ENCODE measurements around the gene LARGE1. TPM values are rescaled to one million over a fixed set of nuclear protein-coding genes. Genes with fewer than 3 reads are reported as not detected.

The LARGE1 gene
- total RNA-seq, 1 donor from 2014 or later = 29.5 TPM

DNA sequence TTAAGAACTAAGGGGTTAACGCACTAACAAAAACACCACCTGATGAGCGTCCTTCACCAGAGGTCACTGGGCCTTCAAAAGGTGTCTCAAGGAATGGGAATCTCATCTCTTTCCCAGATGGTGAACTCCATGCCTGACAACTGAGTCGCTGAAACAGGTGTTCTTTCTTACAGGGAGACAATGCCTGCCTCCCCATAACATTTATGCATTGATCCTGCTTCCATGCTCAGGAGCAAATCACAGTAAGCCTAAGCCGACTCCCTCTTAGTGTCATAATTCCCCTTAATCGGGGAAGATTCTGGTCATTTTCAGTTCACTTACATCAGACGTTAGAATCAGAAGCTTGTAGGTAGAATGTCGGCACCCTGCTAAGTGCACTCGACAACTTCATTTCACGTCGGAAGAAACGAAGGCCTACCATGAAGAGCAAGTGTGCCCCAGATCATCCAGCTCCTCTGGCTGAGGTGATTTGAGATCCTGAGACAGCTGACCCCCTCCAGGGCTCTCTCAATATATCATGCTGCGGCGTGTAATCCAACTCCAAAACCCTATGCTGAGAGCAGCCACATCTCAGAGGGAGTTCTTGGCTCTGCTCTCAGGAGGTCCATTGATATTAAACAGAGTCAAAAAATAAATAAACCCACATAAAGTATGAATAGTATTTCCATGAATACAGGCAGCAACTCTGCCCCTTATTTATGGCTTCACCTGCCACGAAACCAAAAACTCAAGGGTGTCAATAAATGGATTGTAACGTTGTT, 163.1 kb downstream of the LARGE1 start:
- intact Hi-C loops (cut with DNase I) = no loop called here
- no peaks in the 10 kb centered on the region for H3K4me1 ChIP-seq
- H3K27ac ChIP-seq = no peak overlapping the region
- no peaks in the 10 kb centered on the region for H3K36me3 ChIP-seq
- H3K9me3 ChIP-seq = no peaks in the 10 kb centered on the region
- no peak overlapping the region for H3K4me3 ChIP-seq
- no peak for DNase-seq (ENCODE audit: extremely low spot score in 2 of 2)
- TF ChIP-seq POLR2A (IDR thresholded peaks at IDR 0.05) (no peak), POLR2AphosphoS5 (IDR thresholded peaks at IDR 0.05; ENCODE audit: insufficient read depth in 1 of 2, low read depth in 1 of 2) (no peak)
- TF ChIP-seq, protein P1, sequence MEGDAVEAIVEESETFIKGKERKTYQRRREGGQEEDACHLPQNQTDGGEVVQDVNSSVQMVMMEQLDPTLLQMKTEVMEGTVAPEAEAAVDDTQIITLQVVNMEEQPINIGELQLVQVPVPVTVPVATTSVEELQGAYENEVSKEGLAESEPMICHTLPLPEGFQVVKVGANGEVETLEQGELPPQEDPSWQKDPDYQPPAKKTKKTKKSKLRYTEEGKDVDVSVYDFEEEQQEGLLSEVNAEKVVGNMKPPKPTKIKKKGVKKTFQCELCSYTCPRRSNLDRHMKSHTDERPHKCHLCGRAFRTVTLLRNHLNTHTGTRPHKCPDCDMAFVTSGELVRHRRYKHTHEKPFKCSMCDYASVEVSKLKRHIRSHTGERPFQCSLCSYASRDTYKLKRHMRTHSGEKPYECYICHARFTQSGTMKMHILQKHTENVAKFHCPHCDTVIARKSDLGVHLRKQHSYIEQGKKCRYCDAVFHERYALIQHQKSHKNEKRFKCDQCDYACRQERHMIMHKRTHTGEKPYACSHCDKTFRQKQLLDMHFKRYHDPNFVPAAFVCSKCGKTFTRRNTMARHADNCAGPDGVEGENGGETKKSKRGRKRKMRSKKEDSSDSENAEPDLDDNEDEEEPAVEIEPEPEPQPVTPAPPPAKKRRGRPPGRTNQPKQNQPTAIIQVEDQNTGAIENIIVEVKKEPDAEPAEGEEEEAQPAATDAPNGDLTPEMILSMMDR (IDR thresholded peaks at IDR 0.05) = no peak
- H3K27me3 ChIP-seq = no peaks in the 10 kb centered on the region

DNA sequence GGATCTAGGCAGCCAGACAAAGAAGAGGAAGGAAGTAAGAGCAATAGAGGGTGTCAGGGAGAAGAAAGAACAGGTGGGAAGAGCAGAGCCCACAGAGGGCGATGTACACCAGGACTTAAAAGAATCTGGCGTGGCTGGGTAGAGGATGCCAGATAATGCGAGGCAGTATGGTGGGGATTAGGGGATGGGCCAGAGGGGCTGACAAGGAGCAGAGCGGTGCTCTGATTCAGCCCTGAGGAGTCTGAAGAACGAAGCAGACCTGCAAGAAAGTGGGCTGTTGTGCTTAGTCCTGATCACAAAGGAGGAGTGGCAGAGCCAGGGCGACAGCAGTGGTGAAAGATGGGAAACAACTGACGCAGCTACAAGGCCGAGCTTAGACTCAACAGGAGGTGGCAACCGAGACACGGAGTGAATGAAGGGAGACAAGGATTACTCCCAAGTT, 163.7 kb downstream of the LARGE1 start:
- Histone ChIP-seq H3K4me1 (no peaks in the 10 kb centered on the region), H3K9me3 (no peaks in the 10 kb centered on the region), H3K27me3 (no peaks in the 10 kb centered on the region), H3K36me3 (no peaks in the 10 kb centered on the region), H3K4me3 (no peak overlapping the region), H3K27ac (no peak overlapping the region)
- intact Hi-C loops (cut with DNase I) = no loop called here
- TF ChIP-seq POLR2A (IDR thresholded peaks at IDR 0.05) = no peak
- TF ChIP-seq, protein P1 (IDR thresholded peaks at IDR 0.05) = no peak
- no peak for TF ChIP-seq POLR2AphosphoS5 (IDR thresholded peaks at IDR 0.05; ENCODE audit: insufficient read depth in 1 of 2, low read depth in 1 of 2)
- DNase-seq (ENCODE audit: extremely low spot score in 2 of 2) = no peak

- H3K27ac ChIP-seq = no peak overlapping the region
- no peak for TF ChIP-seq POLR2AphosphoS5 (IDR thresholded peaks at IDR 0.05; ENCODE audit: insufficient read depth in 1 of 2, low read depth in 1 of 2)
- TF ChIP-seq, protein P1 (IDR thresholded peaks at IDR 0.05) = no peak
- no peak for TF ChIP-seq POLR2A (IDR thresholded peaks at IDR 0.05)
These were observed 171.6 kb downstream of the LARGE1 start for GRCh38 chr22:33748714-33749113.

DNA sequence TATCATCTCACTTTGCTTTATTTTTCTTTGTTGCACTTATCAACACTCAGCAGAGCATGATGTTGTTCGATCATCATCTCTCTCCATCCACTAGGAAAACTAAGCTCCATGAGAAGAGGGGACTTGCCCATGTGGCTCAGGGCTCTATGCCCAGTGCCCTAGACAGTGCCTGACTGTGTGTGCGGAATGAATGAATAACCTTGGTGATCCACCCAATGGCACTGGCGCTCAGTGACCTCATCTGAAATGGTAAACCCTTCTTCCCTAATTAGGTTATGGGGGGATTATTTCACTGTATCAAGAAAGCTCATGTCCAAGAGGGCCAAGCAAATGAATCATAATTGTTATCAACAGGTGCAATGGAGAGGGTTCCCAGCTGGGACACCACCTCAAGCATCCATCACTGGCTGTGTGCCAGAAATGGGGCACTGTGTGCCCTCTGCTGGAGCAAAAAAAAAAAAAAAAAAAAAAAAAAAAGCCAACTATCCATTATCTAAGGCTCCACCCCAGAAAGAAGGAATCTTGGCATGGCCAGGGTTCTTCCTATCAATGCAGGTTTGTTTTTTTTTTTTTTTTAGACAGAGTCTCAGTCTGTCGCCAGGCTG, 172.6 kb downstream of the LARGE1 start:
- Histone ChIP-seq H3K27ac (no peak overlapping the region), H3K4me1 (no peaks in the 10 kb centered on the region), H3K27me3 (no peaks in the 10 kb centered on the region), H3K9me3 (no peaks in the 10 kb centered on the region), H3K36me3 (no peaks in the 10 kb centered on the region), H3K4me3 (no peak overlapping the region)
- intact Hi-C loops (cut with DNase I) = no loop called here
- TF ChIP-seq POLR2AphosphoS5 (IDR thresholded peaks at IDR 0.05; ENCODE audit: insufficient read depth in 1 of 2, low read depth in 1 of 2) = no peak
- no peak for DNase-seq (ENCODE audit: extremely low spot score in 2 of 2)

More at GRCh38 chr22:33748714-33749113, 171.6 kb downstream of the LARGE1 start:
- Histone ChIP-seq H3K9me3 (no peaks in the 10 kb centered on the region), H3K4me3 (no peak overlapping the region), H3K27me3 (no peaks in the 10 kb centered on the region), H3K4me1 (no peaks in the 10 kb centered on the region), H3K36me3 (no peaks in the 10 kb centered on the region)
- no peak for DNase-seq (ENCODE audit: extremely low spot score in 2 of 2)
- intact Hi-C loops (cut with DNase I) = no loop called here

DNA sequence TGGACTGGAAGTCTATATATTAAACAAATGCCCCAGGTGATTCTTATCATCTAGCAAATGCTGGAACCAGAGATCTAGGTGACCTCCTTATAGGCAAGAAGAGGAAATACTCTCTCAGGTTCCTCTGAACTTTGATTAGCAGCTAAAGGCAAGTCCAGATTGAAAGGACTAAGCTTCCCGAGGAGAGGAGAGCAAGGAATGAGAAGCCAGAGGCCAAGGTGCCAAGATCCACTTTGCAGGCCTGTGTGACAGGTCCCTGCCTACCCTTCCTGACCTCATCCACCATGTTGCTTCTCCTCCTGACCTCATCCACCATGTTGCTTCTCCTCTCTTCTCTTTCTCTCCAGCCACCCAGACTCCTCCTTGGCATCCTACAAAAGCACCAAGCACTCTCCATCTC, 173.2 kb downstream of the LARGE1 start:
- H3K27ac ChIP-seq = no peak overlapping the region
- TF ChIP-seq, protein P1 (IDR thresholded peaks at IDR 0.05) = no peak
- TF ChIP-seq POLR2A (IDR thresholded peaks at IDR 0.05) = no peak
- no peak for TF ChIP-seq POLR2AphosphoS5 (IDR thresholded peaks at IDR 0.05; ENCODE audit: insufficient read depth in 1 of 2, low read depth in 1 of 2)

More for the DNA sequence above, 173.2 kb downstream of the LARGE1 start:
- DNase-seq (ENCODE audit: extremely low spot score in 2 of 2) = no peak
- intact Hi-C loops (cut with DNase I) = no loop called here
- Histone ChIP-seq H3K36me3 (no peaks in the 10 kb centered on the region), H3K4me1 (no peaks in the 10 kb centered on the region), H3K27me3 (no peaks in the 10 kb centered on the region), H3K9me3 (no peaks in the 10 kb centered on the region), H3K4me3 (no peak overlapping the region)
